Stimulated activated CD4-positive, alpha-beta T cell treated with anti-CD3 and anti-CD28 coated beads, Interleukin-2, amount 100 ng/mL, for 48 hours (primary cell): ENCODE measurements around the gene TRIM50.
"Not testable (repeated sequence)": the region's sequence is repeated elsewhere in the genome, so short reads cannot be mapped to it uniquely, and the experiment has no call there.

ENCODE experiments used
- DNase-seq, 2 donors: peaks; one replicate each; pipeline ENCODE4 v3.0.0-alpha.2; 2020

The TRIM50 gene

DNA sequence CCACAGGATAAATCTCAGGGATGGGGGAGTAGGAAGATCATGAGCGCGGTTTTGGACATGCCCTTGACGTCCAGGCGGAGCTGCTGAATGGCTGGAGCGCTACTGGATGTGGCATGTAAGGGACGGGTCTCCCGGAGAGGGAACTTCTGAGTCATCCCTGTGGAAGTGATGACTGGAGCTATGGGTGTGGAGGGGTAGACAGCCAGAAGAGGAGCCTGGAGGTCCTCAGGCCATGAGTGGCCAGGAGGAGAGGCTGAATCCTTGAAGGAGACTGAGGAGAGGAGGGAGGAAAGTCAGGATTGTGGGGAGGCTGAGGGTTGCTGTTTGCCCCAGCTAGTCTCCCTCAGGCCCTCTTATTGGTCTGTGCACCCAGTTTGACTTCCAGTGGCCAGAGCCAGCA lies 16.5 kb downstream of the TRIM50 start:
- DNase-seq: not testable (repeated sequence)

DNA sequence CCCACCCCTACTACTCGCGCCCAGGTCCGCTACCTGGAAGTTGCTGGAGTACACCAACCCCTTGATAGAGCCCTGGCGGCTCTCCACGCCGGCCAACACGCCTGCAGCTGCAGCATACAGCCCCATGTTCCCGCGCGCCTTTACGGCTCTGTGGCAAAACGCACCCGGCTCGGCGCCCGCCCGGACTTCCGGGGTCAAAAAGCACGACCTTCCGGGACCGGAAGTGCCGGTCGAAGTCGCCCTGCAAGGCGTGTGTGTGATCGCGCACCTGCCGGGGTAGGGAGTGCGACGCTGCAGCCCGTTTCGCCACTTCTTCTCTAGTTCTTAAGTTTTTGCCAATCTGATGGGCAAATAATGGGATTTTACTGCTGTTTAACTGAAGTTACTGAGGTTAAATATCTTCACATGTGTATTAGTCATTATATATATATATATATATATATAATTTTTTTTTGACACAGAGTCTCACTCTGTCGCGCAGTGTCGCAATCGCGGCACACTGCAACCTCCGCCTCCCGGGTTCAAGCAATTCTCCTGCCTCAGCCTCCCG lies 19.1 kb downstream of the TRIM50 start, which contains the start of gene NSUN5:
Gene NSUN5, minus strand, starts transcription at position 162 of the 550 bp plus-strand sequence. Its CDS starts 36 bp downstream, at position 126.
- peak; percentile 84 to 88 for DNase-seq

DNA sequence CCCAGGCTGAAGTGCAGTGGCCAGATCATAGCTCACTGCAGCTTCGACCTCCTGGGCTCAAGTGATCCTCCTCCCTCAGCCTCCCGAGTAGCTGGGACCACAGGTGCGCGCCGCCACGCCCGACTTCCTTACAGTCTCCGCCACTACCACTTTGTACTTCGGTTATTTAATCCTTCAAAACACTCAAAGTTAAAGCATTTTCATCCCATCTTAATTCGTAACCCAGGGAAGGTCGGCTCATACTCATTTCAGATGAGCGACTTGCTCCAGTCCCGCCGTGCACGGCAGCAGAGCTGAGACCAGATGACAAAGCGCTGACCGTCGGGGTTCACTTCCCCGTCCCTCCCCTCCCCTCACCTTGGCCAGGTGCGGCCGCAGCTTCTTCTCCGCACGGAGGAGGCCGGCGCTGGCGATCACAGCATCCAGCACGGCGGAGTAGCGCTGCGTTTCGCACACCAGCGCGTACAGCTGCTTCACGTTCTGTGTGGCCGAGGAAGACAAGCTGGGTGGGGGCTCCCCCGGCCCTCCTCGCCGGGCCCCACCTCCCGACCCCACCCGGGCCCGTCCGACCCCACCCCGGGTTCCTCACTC lies 19.7 kb downstream of the TRIM50 start:
- DNase-seq: no peak

DNA sequence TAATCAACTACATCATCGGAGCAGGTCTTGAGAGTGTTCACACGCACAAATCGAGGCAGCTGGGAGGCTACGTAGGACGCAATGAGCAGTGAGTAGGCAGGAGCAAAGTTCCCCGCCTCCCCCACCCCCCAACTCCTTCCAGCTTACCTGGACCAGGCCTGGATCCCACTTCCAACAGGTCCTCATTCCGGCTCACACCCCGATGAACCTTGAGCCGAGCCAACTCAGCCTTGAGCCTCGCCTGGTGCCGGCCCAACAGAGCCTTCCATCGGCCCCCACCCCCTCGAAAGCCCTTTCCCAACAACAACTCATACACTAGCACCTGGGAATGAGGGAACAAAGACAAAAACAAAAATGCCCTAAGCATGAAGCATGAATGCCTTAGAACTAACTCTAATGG lies 20.4 kb downstream of the TRIM50 start:
- DNase-seq: no peak

DNA sequence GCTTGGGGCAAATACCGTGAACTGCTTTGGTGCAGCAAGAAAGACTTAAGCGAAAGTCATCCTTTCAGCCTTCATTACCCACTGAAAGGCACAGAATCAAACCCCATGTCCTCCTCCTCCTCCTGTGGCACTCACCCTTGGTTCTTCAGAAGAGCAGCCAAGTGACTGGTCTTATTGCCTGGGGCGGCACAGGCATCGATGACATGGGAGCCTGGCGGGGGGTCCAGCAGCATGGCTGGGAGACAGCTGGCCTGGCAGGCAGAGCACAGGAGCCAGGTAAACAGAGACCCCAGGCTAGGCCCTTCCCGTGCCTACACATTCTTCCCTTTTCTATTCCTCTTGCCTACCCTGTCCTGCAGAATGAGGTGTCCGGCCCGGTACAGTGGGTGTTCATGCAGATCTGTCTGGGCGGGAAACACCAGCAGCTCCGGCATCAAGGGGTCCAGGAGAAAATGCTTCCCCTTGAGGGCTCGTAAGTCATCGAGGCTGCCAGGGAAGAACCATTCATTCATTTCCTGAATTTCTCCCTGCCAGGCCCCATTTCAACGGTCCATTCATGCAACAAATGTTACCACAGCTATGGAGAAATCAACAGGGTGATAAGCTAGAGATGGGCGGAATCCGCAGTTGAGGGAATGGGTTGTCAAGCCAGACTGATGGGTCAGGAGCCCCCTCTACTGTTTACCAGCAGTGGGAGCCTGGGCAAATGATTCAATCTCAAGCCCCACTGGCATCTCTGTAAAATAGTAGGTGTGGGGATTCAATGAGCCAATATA lies 23.1 kb downstream of the TRIM50 start:
- not testable (repeated sequence) for DNase-seq

DNA sequence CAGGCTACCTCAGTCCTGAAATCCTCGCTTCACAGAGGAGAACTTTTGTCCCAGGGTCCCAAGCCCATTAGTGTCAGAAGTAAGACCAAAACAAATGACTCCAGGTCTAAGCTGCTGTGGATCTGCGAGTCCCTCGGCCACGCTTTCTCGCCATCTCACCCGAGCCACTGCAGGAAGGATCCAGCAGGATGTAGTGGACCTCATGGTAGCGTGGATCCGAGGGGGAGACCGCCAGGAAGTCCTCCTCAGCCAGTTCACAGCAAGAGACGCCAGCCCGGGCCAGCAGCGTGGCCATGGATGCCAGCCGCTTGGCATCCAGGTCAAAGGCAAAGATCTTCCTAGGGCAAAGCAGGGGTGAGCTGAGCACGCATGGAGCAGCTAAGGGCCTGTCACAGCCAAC lies 23.8 kb downstream of the TRIM50 start:
- DNase-seq: no peak

DNA sequence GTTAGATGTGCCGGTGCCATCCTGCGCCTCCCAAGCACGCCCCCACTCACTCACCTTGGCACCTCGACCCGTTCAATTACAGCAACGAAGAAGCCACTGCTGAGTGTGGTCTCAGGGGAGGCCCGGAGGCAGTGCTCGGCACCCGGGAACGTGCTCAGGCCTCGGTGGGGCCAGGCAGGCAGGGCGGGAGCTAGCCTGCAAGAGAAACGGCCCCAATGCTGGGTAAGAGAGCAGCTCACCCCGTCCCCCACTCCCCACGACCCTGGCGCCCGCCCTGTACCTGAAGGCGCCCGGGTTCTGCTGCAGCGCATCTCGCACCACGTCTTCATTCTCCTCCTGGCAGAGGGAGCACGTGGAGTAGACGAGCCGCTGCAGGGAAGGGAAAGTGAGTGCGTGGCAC lies 24.3 kb downstream of the TRIM50 start:
- DNase-seq: no peak

DNA sequence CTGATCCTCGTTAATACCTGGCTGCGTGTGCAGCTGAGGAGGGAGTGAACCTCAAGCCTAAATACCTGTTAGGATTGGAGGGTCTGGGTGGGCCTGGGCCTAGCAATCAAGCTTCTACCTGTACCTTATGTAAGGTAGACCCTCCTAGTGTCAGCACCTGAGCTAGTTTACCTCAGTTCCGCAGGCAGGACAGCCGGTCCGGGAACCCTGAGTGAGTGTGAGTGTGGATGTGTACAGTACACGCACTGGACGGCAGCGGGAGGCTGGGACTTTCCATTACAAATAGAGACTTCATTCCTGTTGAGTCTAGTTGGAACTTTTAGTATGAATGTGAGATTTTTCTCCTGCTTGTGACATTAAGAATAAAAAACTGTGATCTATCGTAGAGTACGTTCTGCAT lies 25.0 kb downstream of the TRIM50 start:
- not testable (repeated sequence) for DNase-seq

DNA sequence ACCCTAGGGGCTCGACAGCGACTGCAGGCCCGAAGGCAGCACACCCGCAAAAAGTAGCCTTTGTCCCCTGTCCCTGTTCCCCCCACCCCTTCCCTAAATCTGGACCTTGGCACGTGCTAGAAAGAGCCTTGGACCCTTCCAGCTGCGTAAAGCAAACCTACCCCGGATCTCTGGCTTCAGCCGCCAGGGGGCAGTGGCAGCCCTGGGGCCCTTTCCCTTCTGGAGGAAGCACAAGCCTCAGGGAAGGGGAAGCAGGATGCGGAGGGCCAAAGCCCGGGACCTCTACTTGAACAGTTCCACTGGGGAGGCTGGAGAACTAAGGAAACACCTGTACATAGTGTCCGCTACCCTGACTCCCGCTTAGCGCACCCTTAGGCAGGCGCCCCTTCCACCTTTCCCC lies 26.8 kb downstream of the TRIM50 start:
- not testable (repeated sequence) for DNase-seq

DNA sequence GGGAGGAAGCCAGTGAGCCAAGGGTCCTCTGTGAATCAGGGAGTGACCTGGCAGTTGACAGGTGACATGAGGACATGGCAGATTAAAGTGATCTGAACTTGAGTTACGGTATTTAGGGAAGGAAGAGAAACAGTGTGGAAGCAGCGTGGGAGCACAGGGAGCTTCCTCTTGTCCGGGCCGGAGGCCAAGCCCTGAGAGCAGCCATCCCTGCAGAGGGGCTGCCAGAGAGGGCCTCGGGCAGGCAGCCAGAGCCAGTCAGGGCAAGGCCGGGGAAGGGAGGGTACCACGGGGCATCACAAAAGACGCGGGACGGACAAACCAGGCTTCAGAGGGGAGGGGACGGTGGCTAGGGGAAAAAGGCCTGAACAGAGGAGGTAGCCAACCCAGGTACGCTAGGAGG lies 28.1 kb downstream of the TRIM50 start:
- DNase-seq: not testable (repeated sequence)

DNA sequence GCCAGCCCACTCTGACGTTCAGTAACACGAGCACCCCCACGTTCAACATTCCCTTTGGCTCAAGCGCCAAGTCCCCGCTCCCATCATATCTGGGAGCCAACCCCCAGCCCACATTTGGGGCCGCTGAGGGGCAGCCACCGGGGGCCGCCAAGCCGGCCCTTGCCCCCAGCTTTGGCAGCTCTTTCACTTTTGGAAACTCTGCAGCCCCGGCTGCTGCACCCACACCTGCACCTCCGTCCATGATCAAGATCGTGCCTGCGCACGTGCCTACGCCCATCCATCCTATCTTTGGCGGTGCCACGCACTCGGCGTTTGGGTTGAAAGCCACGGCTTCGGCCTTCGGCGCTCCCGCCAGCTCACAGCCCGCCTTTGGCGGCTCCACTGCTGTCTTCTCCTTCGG lies 30.2 kb downstream of the TRIM50 start:
- DNase-seq: not testable (repeated sequence)

DNA sequence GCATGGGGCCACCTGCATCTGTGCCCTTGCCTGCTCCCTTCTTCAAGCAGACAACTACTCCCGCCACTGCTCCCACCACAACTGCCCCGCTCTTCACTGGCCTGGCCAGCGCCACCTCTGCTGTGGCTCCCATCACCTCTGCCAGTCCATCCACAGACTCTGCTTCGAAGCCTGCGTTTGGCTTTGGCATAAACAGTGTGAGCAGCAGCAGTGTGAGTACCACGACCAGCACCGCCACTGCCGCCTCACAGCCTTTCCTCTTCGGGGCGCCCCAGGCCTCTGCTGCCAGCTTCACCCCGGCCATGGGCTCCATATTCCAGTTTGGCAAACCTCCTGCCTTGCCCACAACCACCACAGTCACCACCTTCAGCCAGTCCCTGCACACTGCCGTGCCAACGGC lies 30.6 kb downstream of the TRIM50 start:
- DNase-seq: not testable (repeated sequence)

DNA sequence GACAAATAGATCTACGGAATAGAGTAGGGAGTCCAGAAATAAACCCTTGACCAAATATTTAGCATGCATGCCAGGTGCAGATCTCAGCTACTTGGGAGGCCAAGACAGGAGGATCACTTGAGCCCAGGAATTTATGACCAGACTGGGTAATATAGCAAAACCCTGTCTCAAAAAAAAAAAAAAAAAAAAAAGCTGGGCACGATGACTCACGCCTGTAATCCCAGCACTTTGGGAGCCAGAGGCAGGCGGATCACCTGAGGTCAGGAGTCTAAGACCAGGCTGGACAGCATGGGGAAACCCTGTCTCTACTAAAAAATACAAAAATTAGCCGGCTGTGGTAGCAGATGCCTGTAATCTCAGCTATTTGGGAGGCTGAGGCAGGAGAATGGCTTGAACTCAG lies 50.7 kb downstream of the TRIM50 start:
- not testable (repeated sequence) for DNase-seq

DNA sequence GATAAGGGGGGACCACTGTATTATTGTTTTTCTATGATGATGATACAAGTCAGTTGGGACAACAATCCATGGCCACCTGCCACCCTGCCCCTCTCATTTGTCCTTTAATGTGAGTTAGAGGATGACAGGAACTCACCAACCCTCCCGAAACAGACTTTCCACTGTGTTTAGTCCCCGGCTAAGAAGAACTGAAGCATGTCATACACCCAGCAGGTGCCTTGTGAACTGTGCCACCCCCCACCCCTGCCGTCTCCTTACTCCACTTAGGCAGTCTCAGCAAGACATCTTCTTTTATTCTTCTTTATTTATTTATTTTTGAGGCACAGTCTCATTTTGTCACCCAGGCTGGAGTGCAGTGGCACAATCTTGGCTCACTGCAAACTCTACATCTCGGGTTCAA lies 60.1 kb downstream of the TRIM50 start:
- not testable (repeated sequence) for DNase-seq

DNA sequence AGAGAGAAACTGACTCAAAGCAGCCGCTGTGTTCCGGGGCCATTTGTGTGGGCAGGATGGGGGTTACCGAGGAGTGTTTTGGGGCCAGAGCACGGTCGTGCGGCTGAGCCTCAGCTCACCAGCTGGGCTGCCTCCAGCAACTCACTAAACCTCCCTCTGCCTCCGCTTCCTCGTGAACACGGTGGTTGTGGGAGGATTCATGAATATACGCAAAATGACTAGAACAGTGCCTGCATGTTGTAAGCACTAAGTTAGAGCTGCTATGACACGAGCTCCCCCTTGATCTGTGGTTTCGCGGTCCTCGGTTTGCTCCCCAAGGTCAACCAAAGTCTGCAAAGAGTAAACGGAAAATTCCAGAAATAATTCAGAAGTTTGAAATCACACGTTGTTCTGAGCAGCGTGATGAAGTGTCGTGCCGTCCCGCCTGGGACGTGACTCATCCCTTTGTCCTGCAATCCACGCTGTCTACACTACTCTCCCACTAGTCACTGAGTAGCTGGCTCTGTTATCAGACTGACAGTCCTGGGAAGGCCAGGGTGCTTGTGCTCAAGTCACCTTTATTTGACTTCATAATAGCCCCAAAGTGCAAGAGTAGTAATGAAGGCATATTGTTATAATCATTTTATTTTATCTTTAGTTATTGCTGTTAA lies 61.0 kb downstream of the TRIM50 start:
- not testable (repeated sequence) for DNase-seq
